Measurements from ENCODE around the gene OSCP1. TPM values are rescaled to one million over a fixed set of nuclear protein-coding genes. Genes with fewer than 3 reads are reported as not detected.
A peak's percentile ranks its signal among the peaks of the same experiment; 100 is the strongest.

The OSCP1 gene
- total RNA-seq, 1 donor from 2014 or later: 6.3 TPM

GRCh38 chr1:36411674-36412648, 38.3 kb downstream of the OSCP1 start:
- peaks cover 6% of the 10 kb centered on the region for H3K9me3 Mint-ChIP-seq (ENCODE audit: unreplicated experiment)
- no peak overlapping the region for H3K4me3 Mint-ChIP-seq (ENCODE audit: unreplicated experiment)
- H3K27me3 Mint-ChIP-seq (ENCODE audit: unreplicated experiment): peaks cover 3% of the 10 kb centered on the region
- TF ChIP-seq CTCF (IDR thresholded peaks at IDR 0.05; ENCODE audit: partially characterized antibody, unreplicated experiment): no peak
- no peak overlapping the region for H3K27ac Mint-ChIP-seq (ENCODE audit: unreplicated experiment)
- no peak for DNase-seq
- H3K4me1 Mint-ChIP-seq (ENCODE audit: low read depth, unreplicated experiment): no peaks in the 10 kb centered on the region
- H3K36me3 Mint-ChIP-seq (ENCODE audit: unreplicated experiment): peaks cover 5% of the 10 kb centered on the region

- H3K27me3 Mint-ChIP-seq (ENCODE audit: unreplicated experiment): peaks cover 3% of the 10 kb centered on the region
- peaks cover 5% of the 10 kb centered on the region for H3K36me3 Mint-ChIP-seq (ENCODE audit: unreplicated experiment)
- no peak overlapping the region for H3K27ac Mint-ChIP-seq (ENCODE audit: unreplicated experiment)
- no peak for DNase-seq
- no peaks in the 10 kb centered on the region for H3K4me1 Mint-ChIP-seq (ENCODE audit: low read depth, unreplicated experiment)
- no peak overlapping the region for H3K4me3 Mint-ChIP-seq (ENCODE audit: unreplicated experiment)
- no peak for TF ChIP-seq CTCF (IDR thresholded peaks at IDR 0.05; ENCODE audit: partially characterized antibody, unreplicated experiment)
- H3K9me3 Mint-ChIP-seq (ENCODE audit: unreplicated experiment): peaks cover 6% of the 10 kb centered on the region
These were observed 41.8 kb downstream of the OSCP1 start for GRCh38 chr1:36408479-36408878.

- no peak overlapping the region for H3K4me3 Mint-ChIP-seq (ENCODE audit: unreplicated experiment)
- H3K36me3 Mint-ChIP-seq (ENCODE audit: unreplicated experiment): peaks cover 2% of the 10 kb centered on the region
- DNase-seq: no peak
- H3K27me3 Mint-ChIP-seq (ENCODE audit: unreplicated experiment): peaks cover 3% of the 10 kb centered on the region
- H3K9me3 Mint-ChIP-seq (ENCODE audit: unreplicated experiment): peaks cover 4% of the 10 kb centered on the region
- TF ChIP-seq CTCF (IDR thresholded peaks at IDR 0.05; ENCODE audit: partially characterized antibody, unreplicated experiment): no peak
- H3K4me1 Mint-ChIP-seq (ENCODE audit: low read depth, unreplicated experiment): no peaks in the 10 kb centered on the region
- H3K27ac Mint-ChIP-seq (ENCODE audit: unreplicated experiment): no peak overlapping the region
These were observed 43.8 kb downstream of the OSCP1 start for GRCh38 chr1:36406440-36406839.

GRCh38 chr1:36402504-36402890, 47.8 kb downstream of the OSCP1 start:
- Mint-ChIP-seq H3K27me3 (ENCODE audit: unreplicated experiment) (no peaks in the 10 kb centered on the region), H3K36me3 (ENCODE audit: unreplicated experiment) (no peaks in the 10 kb centered on the region), H3K9me3 (ENCODE audit: unreplicated experiment) (peaks cover 2% of the 10 kb centered on the region), H3K27ac (ENCODE audit: unreplicated experiment) (no peak overlapping the region), H3K4me3 (ENCODE audit: unreplicated experiment) (peak overlapping the region; percentile 47), H3K4me1 (ENCODE audit: low read depth, unreplicated experiment) (no peaks in the 10 kb centered on the region)
- DNase-seq: no peak
- TF ChIP-seq CTCF (IDR thresholded peaks at IDR 0.05; ENCODE audit: partially characterized antibody, unreplicated experiment): no peak
